B cell (primary cell): ENCODE data around the gene FOXF1. TPM values are rescaled to one million over a fixed set of nuclear protein-coding genes. Genes with fewer than 3 reads are reported as not detected.

Experiments used
- ATAC-seq: fragments of 200-7000 bp; cut with Tn5 transposase; one replicate; pipeline ENCODE4 v1.10.0; 2021; ENCODE audit warnings: low read depth, mild to moderate bottlenecking, moderate number of reproducible peaks, moderate library complexity
- CTCF ChIA-PET: fragments of 350-600 bp; sonication (Branson Sonifier 250); formaldehyde crosslinking; loops from one replicate; lab custom pipeline; 2021; ENCODE audit warnings: antibody characterized with exemption, inconsistent platforms; lab: Charles Lee
- POLR2A ChIA-PET: fragments of 350-600 bp; sonication (Branson Sonifier 250); formaldehyde crosslinking; loops from one replicate; lab custom pipeline; 2021; ENCODE audit warnings: antibody characterized with exemption; lab: Charles Lee
- DNase-seq: peaks from one replicate; pipeline ENCODE4 v3.0.0; 2013
- H2AFZ ChIP-seq: 2 replicates; pipeline ENCODE4 v1.6.1; 2012; ENCODE audit warnings: mild to moderate bottlenecking, low read depth, low read length; ENCODE audit not compliant: insufficient read depth, poor library complexity, severe bottlenecking
- H3K27ac ChIP-seq, 2 donors: 1 replicate in 1 of 2; 2 replicates in 1 of 2; pipeline ENCODE4 v1.5.1; 2012 to 2013; ENCODE audit warnings: low read length in 2 of 2, mild to moderate bottlenecking in 2 of 2, moderate library complexity in 1 of 2
- H3K27me3 ChIP-seq, 4 experiments: fragments of 200-600 bp in 1 of 4; sonication (generic) in 1 of 4; replicated peaks in 1 of 4; 1 replicate in 2 of 4; 2 replicates in 2 of 4; pipeline versions ENCODE4 v1.6.1 to v1.7.0; 2013 to 2016; ENCODE audit warnings: low read length in 3 of 4, mild to moderate bottlenecking in 2 of 4, mixed read lengths in 1 of 4, moderate library complexity in 1 of 4; ENCODE audit not compliant: insufficient read depth in 4 of 4, control insufficient read depth in 3 of 4; ENCODE audit errors: control extremely low read depth in 1 of 4
- H3K36me3 ChIP-seq, 2 experiments: replicated peaks in 1 of 2; 1 replicate in 1 of 2; 2 replicates in 1 of 2; pipeline versions ENCODE4 v1.6.1 to v1.7.1; 2013; ENCODE audit warnings: low read length in 1 of 2; ENCODE audit not compliant: insufficient read depth in 2 of 2, control insufficient read depth in 1 of 2; ENCODE audit errors: control extremely low read depth in 1 of 2, extremely low read depth in 1 of 2
- H3K4me1 ChIP-seq, 2 donors: fragments of 200-600 bp in 1 of 2; sonication (generic) in 1 of 2; 1 replicate in 1 of 2; 2 replicates in 1 of 2; pipeline versions ENCODE4 v1.5.1 to v1.6.1; 2013 to 2017; ENCODE audit warnings: low read length in 2 of 2; ENCODE audit not compliant: control insufficient read depth in 2 of 2, insufficient read depth in 2 of 2
- H3K4me2 ChIP-seq: replicated peaks from 2 replicates; pipeline ENCODE3; 2012; ENCODE audit warnings: mild to moderate bottlenecking, low read depth, low read length; ENCODE audit not compliant: poor library complexity, severe bottlenecking
- H3K4me3 ChIP-seq, 5 experiments: fragments of 200-600 bp in 1 of 5; sonication (generic) in 1 of 5; 1 replicate in 3 of 5; 2 replicates in 2 of 5; pipeline versions ENCODE4 v1.5.1 to v1.7.0; 2011 to 2016; ENCODE audit warnings: low read length in 4 of 5, mild to moderate bottlenecking in 4 of 5, low read depth in 2 of 5, control low read depth in 1 of 5, moderate library complexity in 1 of 5; ENCODE audit not compliant: insufficient read depth in 1 of 5; ENCODE audit errors: control extremely low read depth in 1 of 5, extremely low read depth in 1 of 5
- H3K79me2 ChIP-seq: fragments of 200-600 bp; sonication (generic); one replicate; pipeline ENCODE4 v1.6.0; 2016; ENCODE audit warnings: low read length; ENCODE audit not compliant: control insufficient read depth, insufficient read depth
- H3K9ac ChIP-seq: fragments of 200-600 bp; sonication (generic); 2 replicates; pipeline ENCODE4 v1.6.1; 2017; ENCODE audit warnings: mild to moderate bottlenecking, low read length, moderate library complexity
- H3K9me3 ChIP-seq, 3 donors: one replicate each; pipeline versions ENCODE4 v1.6.1 to v1.7.1; 2013; ENCODE audit warnings: low read length in 2 of 3; ENCODE audit not compliant: control insufficient read depth in 2 of 3, insufficient read depth in 1 of 3; ENCODE audit errors: control extremely low read depth in 1 of 3
- H4K20me1 ChIP-seq: 2 replicates; pipeline ENCODE4 v1.6.0; 2012; ENCODE audit warnings: mild to moderate bottlenecking, low read length; ENCODE audit not compliant: insufficient read depth, control insufficient read depth, poor library complexity, severe bottlenecking
- H3K27ac Mint-ChIP-seq: one replicate; pipeline ENCODE4 v1.8.0; 2021; ENCODE audit warnings: mixed read lengths
- H3K27me3 Mint-ChIP-seq: one replicate; pipeline ENCODE4 v1.8.0; 2021; ENCODE audit warnings: mixed read lengths
- H3K4me1 Mint-ChIP-seq: one replicate; pipeline ENCODE4 v1.8.0; 2021; ENCODE audit warnings: mixed read lengths
- H3K4me3 Mint-ChIP-seq: one replicate; pipeline ENCODE4 v1.8.0; 2021; ENCODE audit warnings: mixed read lengths
- H3K9me3 Mint-ChIP-seq: one replicate; pipeline ENCODE4 v1.8.0; 2022; ENCODE audit warnings: mixed read lengths; ENCODE audit not compliant: insufficient read depth
- CTCF ChIP-seq: fragments of 200-600 bp; IDR thresholded peaks from one replicate; pipeline ENCODE4 v1.8.0; 2022; ENCODE audit warnings: antibody characterized with exemption, mild to moderate bottlenecking
- EZH2 ChIP-seq: IDR thresholded peaks from 2 replicates; pipeline ENCODE4 v1.6.1; 2012; ENCODE audit warnings: borderline replicate concordance, low read depth, mild to moderate bottlenecking, moderate library complexity, low read length; ENCODE audit not compliant: insufficient read depth, poor library complexity, severe bottlenecking
- WGBS: methylation state at CpG from one replicate; pipeline ENCODE4 v1.1.5; 2013; ENCODE audit warnings: missing lambda C conversion rate; ENCODE audit not compliant: insufficient coverage; 5-methylcytosine and 5-hydroxymethylcytosine counted together
- intact Hi-C: fragments of 100-400 bp; cut with micrococcal nuclease; formaldehyde crosslinking; loops from one replicate; pipeline ENCODE4 v1.10.0; 2022
- polyA plus RNA-seq: library from polyadenylated mRNA; depleted of rRNA; stranded (reverse); fragments of >200 nt; gene quantifications from 2 replicates; pipeline ENCODE4 v1.2.3, GENCODE V29; 2012
- total RNA-seq, 2 donors: library from RNA; stranded (reverse); fragments of 120-200 nt in 1 of 2; gene quantifications; 1 replicate in 1 of 2; 2 replicates in 1 of 2; pipeline versions ENCODE4 v1.2.3 to v1.2.4, GENCODE V29; 2013 to 2022

Gene FOXF1
- total and polyA plus RNA-seq, 2 donors (not counting 1 experiment from before 2014, with no cell fraction given): not detected

DNA sequence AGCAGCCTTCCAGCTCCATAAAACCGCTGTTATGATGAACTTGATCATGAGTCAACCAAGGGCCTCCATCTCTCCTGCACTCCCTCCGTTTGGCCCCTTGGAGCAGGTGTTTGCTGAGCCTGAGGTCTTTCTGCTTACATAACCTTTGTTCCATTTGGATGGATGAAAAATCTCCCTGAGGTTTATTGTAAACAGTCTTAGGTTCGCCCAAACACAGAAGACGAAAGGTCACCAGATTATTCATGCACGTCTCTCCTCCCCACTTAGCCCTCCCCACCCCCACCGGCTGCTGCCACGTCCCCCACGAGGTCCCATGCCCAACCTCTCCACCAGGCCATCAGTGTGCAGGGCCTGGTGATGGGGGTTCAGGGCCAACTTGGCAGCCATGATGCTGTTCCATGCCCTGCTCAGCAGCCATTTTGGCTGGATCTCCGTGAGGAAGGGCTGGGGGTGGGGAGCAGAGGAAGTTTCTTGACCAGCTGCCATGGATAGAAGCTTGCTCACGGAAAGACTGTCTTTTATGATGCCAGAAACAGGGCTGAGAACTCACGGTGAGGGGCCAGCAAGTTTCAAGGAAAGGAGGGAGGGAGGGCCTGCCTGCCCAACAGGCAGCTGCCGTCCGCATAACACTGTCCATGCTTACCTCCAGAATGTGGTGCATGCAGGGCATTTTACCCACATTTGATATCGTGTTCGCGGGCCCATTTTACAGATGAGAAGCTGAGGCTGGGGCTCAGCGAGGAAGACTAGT, 47.8 kb upstream of the FOXF1 start:
- ChIA-PET POLR2A (no interaction called here), CTCF (no interaction called here)
- Histone ChIP-seq H3K9ac (no peak overlapping the region), H3K4me2 (no peak overlapping the region), H3K4me3 (no peak overlapping the region), H3K27ac (no peak overlapping the region), H3K79me2 (no peaks in the 10 kb centered on the region), H2AFZ (no peak overlapping the region), H3K36me3 (no peaks in the 10 kb centered on the region), H3K4me1 (no peaks in the 10 kb centered on the region), H3K9me3 (peaks cover 0 to 18% (median 0%) of the 10 kb centered on the region in 3 donors), H3K27me3 (peaks cover 0 to 3% (median 0%) of the 10 kb centered on the region in 4 experiments), H4K20me1 (no peaks in the 10 kb centered on the region)
- WGBS: 88% methylated on average over 16 of the region's 17 CpGs
- Mint-ChIP-seq H3K4me1 (no peaks in the 10 kb centered on the region), H3K4me3 (no peak overlapping the region), H3K27ac (no peak overlapping the region), H3K27me3 (peaks cover 28% of the 10 kb centered on the region), H3K9me3 (peaks cover 7% of the 10 kb centered on the region)
- DNase-seq (no peak), ATAC-seq (no peak)
- TF ChIP-seq CTCF: no peak
- no peak for TF ChIP-seq EZH2
- intact Hi-C loops: no loop called here

DNA sequence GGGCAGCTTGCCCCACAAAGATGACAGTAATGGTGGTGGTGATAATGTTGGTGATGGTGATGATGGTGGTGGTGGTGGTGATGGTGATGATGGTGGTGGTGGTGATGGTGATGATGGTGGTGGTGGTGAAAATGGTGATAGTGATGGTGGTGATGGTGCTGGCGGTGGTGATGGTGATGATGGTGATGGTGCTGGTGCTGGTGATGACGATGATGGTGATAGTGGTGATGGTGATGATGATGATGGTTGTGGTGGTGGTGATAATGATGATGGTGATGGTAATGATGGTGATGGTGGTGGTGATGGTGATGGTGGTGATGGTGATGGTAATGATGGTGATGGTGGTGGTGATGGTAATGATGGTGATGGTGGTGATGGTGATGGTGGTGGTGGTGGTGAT, 46.3 kb upstream of the FOXF1 start:
- Mint-ChIP-seq H3K27me3 (peaks cover 13% of the 10 kb centered on the region), H3K9me3 (peaks cover 7% of the 10 kb centered on the region), H3K4me1 (no peaks in the 10 kb centered on the region), H3K4me3 (no peak overlapping the region), H3K27ac (no peak overlapping the region)
- peaks cover 0 to 5% (median 0%) of the 10 kb centered on the region in 4 experiments for H3K27me3 ChIP-seq
- TF ChIP-seq EZH2 (no peak), CTCF (no peak)
- peaks cover 0 to 18% (median 0%) of the 10 kb centered on the region in 3 donors for H3K9me3 ChIP-seq
- no peak overlapping the region for H3K4me2 ChIP-seq
- DNase-seq (no peak), ATAC-seq (no peak)
- H3K9ac ChIP-seq: no peak overlapping the region
- H3K79me2 ChIP-seq: no peaks in the 10 kb centered on the region
- POLR2A ChIA-PET: no interaction called here
- intact Hi-C loops: no loop called here
- H3K4me1 ChIP-seq: no peaks in the 10 kb centered on the region
- H3K27ac ChIP-seq: no peak overlapping the region
- 100% methylated on average over 2 of the region's 2 CpGs for WGBS
- no peaks in the 10 kb centered on the region for H4K20me1 ChIP-seq
- CTCF ChIA-PET: no interaction called here
- H2AFZ ChIP-seq: no peak overlapping the region
- no peak overlapping the region for H3K4me3 ChIP-seq
- H3K36me3 ChIP-seq: no peaks in the 10 kb centered on the region
